Fibroblast of lung (primary cell): ENCODE measurements around the gene MAP1LC3B. TPM values are rescaled to one million over a fixed set of nuclear protein-coding genes. Genes with fewer than 3 reads are reported as not detected.

ENCODE experiments used
- DNase-seq, 2 donors: peaks; one replicate each; pipeline versions ENCODE4 v3.0.0 to v3.0.0-alpha.2; 2010; ENCODE audit warnings: low read depth in 2 of 2
- H2AFZ ChIP-seq: 2 replicates; pipeline ENCODE4 v1.5.1; 2012; ENCODE audit warnings: low read length, control low read depth, inconsistent platforms
- H3K27ac ChIP-seq: 2 replicates; pipeline ENCODE4 v1.5.1; 2011; ENCODE audit warnings: low read length, control low read depth; ENCODE audit not compliant: insufficient read depth
- H3K27me3 ChIP-seq: 2 replicates; pipeline ENCODE4 v1.5.1; 2011; ENCODE audit warnings: mild to moderate bottlenecking, low read length; ENCODE audit not compliant: control insufficient read depth, insufficient read depth
- H3K36me3 ChIP-seq: 2 replicates; pipeline ENCODE4 v1.5.1; 2011; ENCODE audit warnings: low read length; ENCODE audit not compliant: control insufficient read depth, insufficient read depth
- H3K4me1 ChIP-seq: 2 replicates; pipeline ENCODE4 v1.5.1; 2011; ENCODE audit warnings: low read length; ENCODE audit not compliant: control insufficient read depth, insufficient read depth; ENCODE audit errors: extremely low read depth
- H3K4me2 ChIP-seq: 2 replicates; pipeline ENCODE4 v1.5.1; 2011; ENCODE audit warnings: low read length, control low read depth; ENCODE audit not compliant: insufficient read depth; ENCODE audit errors: extremely low read depth
- H3K4me3 ChIP-seq, 4 experiments: fragments of 200-600 bp in 1 of 4; sonication (generic) in 1 of 4; replicated peaks in 1 of 4; 2 replicates each; pipeline ENCODE4 v1.5.1; 2011 to 2016; ENCODE audit warnings: low read length in 4 of 4, low read depth in 3 of 4, mild to moderate bottlenecking in 3 of 4, control low read depth in 2 of 4, inconsistent platforms in 1 of 4, mixed read lengths in 1 of 4; ENCODE audit not compliant: insufficient read depth in 1 of 4; ENCODE audit errors: control extremely low read depth in 1 of 4
- H3K79me2 ChIP-seq: 2 replicates; pipeline ENCODE4 v1.5.1; 2012; ENCODE audit warnings: mild to moderate bottlenecking, low read length, inconsistent platforms; ENCODE audit not compliant: control insufficient read depth, insufficient read depth
- H3K9ac ChIP-seq: 2 replicates; pipeline ENCODE4 v1.5.1; 2011; ENCODE audit warnings: mild to moderate bottlenecking, low read length, control low read depth; ENCODE audit not compliant: insufficient read depth
- H3K9me3 ChIP-seq: 2 replicates; pipeline ENCODE4 v1.5.1; 2012; ENCODE audit warnings: low read depth, low read length; ENCODE audit not compliant: control insufficient read depth, insufficient read depth
- H4K20me1 ChIP-seq: 2 replicates; pipeline ENCODE4 v1.5.1; 2011; ENCODE audit warnings: low read length; ENCODE audit not compliant: control insufficient read depth, insufficient read depth; ENCODE audit errors: extremely low read depth
- CTCF ChIP-seq, 2 donors: IDR thresholded peaks in 1 of 2; conservative IDR thresholded peaks in 1 of 2; 1 replicate in 1 of 2; 2 replicates in 1 of 2; pipeline ENCODE4 v1.5.1; 2011 to 2012; ENCODE audit warnings: low read length in 2 of 2, control low read depth in 1 of 2, inconsistent platforms in 1 of 2, low read depth in 1 of 2, mild to moderate bottlenecking in 1 of 2
- EZH2 ChIP-seq: IDR thresholded peaks from 2 replicates; pipeline ENCODE4 v1.5.1; 2012; ENCODE audit warnings: low read length, control low read depth, mild to moderate bottlenecking; ENCODE audit errors: missing control alignments
- polyA plus RNA-seq, 2 donors: library from polyadenylated mRNA; depleted of rRNA in 1 of 2; stranded (reverse) in 1 of 2; unstranded in 1 of 2; fragments of >200 nt; gene quantifications; 2 replicates each; pipeline ENCODE4 v1.2.1, GENCODE V29; 2011 to 2012; ENCODE audit warnings: missing spikeins in 1 of 2
- total RNA-seq: library from RNA; depleted of rRNA; stranded (reverse); fragments of >200 nt; gene quantifications from 2 replicates; pipeline ENCODE4 v1.2.1, GENCODE V29; 2014

The MAP1LC3B gene
- total and polyA plus RNA-seq, 2 donors (not counting 1 experiment from before 2014, with no cell fraction given): 41.1 to 67.6 TPM

GRCh38 chr16:87406495-87407088 lies 14.5 kb downstream of the MAP1LC3B start:
- no peak for DNase-seq
- H3K27me3 ChIP-seq: no peaks in the 10 kb centered on the region
- H3K79me2 ChIP-seq: no peaks in the 10 kb centered on the region
- H2AFZ ChIP-seq: no peak overlapping the region
- no peak overlapping the region for H3K4me3 ChIP-seq
- no peak overlapping the region for H3K9ac ChIP-seq
- peaks cover 36% of the 10 kb centered on the region for H3K36me3 ChIP-seq
- H4K20me1 ChIP-seq: no peaks in the 10 kb centered on the region
- H3K4me1 ChIP-seq: no peaks in the 10 kb centered on the region
- TF ChIP-seq CTCF (conservative IDR thresholded peaks at IDR 0.05 in 1 of 2, IDR thresholded peaks at IDR 0.05 in 1 of 2; ENCODE audit: low read depth in 1 of 2, low read length in 2 of 2) (no peak), EZH2 (no peak)
- H3K4me2 ChIP-seq: no peak overlapping the region
- H3K27ac ChIP-seq: no peak overlapping the region
- no peaks in the 10 kb centered on the region for H3K9me3 ChIP-seq

DNA sequence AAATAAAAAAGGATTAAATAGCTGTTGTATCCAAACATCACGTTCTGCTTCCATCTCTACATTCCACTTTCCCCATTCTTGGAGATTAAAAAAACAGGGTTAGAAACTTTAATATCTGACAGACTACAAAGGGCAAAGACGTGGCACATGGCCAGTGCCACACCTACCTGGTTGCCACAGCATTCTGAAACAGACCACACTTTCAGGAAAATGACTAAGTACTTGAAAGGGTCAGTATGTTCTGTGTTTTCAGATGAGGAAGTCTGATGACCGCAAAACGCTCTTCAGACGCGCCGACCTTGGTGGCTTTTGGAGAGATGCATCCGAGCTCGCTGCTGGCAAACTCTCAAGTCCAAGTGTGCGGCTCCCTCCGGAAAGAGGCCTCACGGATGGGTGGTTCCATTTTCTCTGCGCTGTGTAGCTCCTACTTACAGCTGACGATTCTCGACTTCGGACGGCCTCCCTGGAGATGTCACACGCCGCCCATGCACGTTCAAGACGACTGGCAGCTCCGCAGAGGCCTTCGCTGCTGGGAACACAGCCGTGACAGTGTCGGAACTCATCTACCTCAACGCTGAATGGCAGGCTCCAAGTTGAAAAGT lies 15.5 kb downstream of the MAP1LC3B start:
- Histone ChIP-seq H3K4me3 (no peak overlapping the region), H3K27me3 (no peaks in the 10 kb centered on the region), H3K4me1 (no peaks in the 10 kb centered on the region), H3K4me2 (no peak overlapping the region), H4K20me1 (no peaks in the 10 kb centered on the region), H3K36me3 (peaks cover 41% of the 10 kb centered on the region), H3K79me2 (no peaks in the 10 kb centered on the region), H3K9ac (no peak overlapping the region), H3K27ac (no peak overlapping the region), H3K9me3 (no peaks in the 10 kb centered on the region), H2AFZ (no peak overlapping the region)
- no peak for TF ChIP-seq EZH2
- no peak for TF ChIP-seq CTCF (conservative IDR thresholded peaks at IDR 0.05 in 1 of 2, IDR thresholded peaks at IDR 0.05 in 1 of 2; ENCODE audit: low read depth in 1 of 2, low read length in 2 of 2)
- peak in 1 of 2 donors; percentile 85 for DNase-seq

- TF ChIP-seq CTCF (conservative IDR thresholded peaks at IDR 0.05 in 1 of 2, IDR thresholded peaks at IDR 0.05 in 1 of 2; ENCODE audit: low read depth in 1 of 2, low read length in 2 of 2) (no peak), EZH2 (no peak)
- no peak for DNase-seq
Measured at GRCh38 chr16:87409153-87409552, 17.0 kb downstream of the MAP1LC3B start.

More at GRCh38 chr16:87409153-87409552, 17.0 kb downstream of the MAP1LC3B start:
- H3K4me1 ChIP-seq: no peaks in the 10 kb centered on the region
- no peaks in the 10 kb centered on the region for H4K20me1 ChIP-seq
- no peaks in the 10 kb centered on the region for H3K79me2 ChIP-seq
- H2AFZ ChIP-seq: no peak overlapping the region
- no peak overlapping the region for H3K4me3 ChIP-seq
- no peaks in the 10 kb centered on the region for H3K27me3 ChIP-seq
- no peaks in the 10 kb centered on the region for H3K9me3 ChIP-seq
- H3K36me3 ChIP-seq: peaks cover 41% of the 10 kb centered on the region
- no peak overlapping the region for H3K4me2 ChIP-seq
- H3K9ac ChIP-seq: no peak overlapping the region
- H3K27ac ChIP-seq: no peak overlapping the region
